IPS-18a (cell line): ENCODE results near the gene IL17RC.
A peak's percentile ranks its signal among the peaks of the same experiment; 100 is the strongest.

Source experiments
- H3K27ac ChIP-seq: one replicate; pipeline ENCODE4 v1.5.1; 2013; ENCODE audit warnings: low read length
- H3K27me3 ChIP-seq: one replicate; pipeline ENCODE4 v1.6.1; 2013; ENCODE audit warnings: mild to moderate bottlenecking, low read length; ENCODE audit not compliant: control insufficient read depth, insufficient read depth
- H3K36me3 ChIP-seq: one replicate; pipeline ENCODE4 v1.6.1; 2013; ENCODE audit warnings: low read depth, low read length; ENCODE audit not compliant: control insufficient read depth
- H3K4me1 ChIP-seq: one replicate; pipeline ENCODE4 v1.6.1; 2013; ENCODE audit warnings: low read depth, low read length; ENCODE audit not compliant: control insufficient read depth
- H3K4me3 ChIP-seq: one replicate; pipeline ENCODE4 v1.5.1; 2013; ENCODE audit warnings: low read length
- H3K9ac ChIP-seq: one replicate; pipeline ENCODE4 v1.6.1; 2013; ENCODE audit warnings: mild to moderate bottlenecking, low read length, moderate library complexity
- H3K9me3 ChIP-seq: one replicate; pipeline ENCODE4 v1.6.1; 2013; ENCODE audit warnings: low read depth, low read length; ENCODE audit not compliant: control insufficient read depth

The IL17RC gene

DNA sequence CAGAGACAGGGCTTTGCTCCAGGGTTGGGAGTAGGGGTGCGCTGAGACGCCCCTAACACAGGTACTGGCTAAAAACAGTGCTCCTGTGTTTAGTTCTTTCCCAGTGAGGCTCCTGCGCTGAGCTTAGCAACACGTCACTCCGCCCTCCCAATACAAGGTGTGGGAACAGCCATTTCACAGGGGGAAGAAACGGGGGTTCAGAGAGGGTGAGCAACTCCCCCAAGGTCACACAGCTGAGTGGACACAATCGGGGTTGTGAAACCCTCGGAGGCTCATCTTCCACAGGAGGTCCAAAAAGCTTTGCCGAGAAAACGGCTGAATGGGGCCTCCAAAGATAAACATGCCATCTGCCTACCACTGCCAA is 34.7 kb downstream of the IL17RC start:
- H3K27me3 ChIP-seq = peaks cover 12% of the 10 kb centered on the region
- no peaks in the 10 kb centered on the region for H3K9me3 ChIP-seq
- peak overlapping the region; percentile 33 for H3K9ac ChIP-seq
- H3K27ac ChIP-seq = no peak overlapping the region
- peaks cover 3% of the 10 kb centered on the region for H3K36me3 ChIP-seq
- H3K4me1 ChIP-seq = peaks cover 16% of the 10 kb centered on the region
- H3K4me3 ChIP-seq = peak overlapping the region; percentile 78

DNA sequence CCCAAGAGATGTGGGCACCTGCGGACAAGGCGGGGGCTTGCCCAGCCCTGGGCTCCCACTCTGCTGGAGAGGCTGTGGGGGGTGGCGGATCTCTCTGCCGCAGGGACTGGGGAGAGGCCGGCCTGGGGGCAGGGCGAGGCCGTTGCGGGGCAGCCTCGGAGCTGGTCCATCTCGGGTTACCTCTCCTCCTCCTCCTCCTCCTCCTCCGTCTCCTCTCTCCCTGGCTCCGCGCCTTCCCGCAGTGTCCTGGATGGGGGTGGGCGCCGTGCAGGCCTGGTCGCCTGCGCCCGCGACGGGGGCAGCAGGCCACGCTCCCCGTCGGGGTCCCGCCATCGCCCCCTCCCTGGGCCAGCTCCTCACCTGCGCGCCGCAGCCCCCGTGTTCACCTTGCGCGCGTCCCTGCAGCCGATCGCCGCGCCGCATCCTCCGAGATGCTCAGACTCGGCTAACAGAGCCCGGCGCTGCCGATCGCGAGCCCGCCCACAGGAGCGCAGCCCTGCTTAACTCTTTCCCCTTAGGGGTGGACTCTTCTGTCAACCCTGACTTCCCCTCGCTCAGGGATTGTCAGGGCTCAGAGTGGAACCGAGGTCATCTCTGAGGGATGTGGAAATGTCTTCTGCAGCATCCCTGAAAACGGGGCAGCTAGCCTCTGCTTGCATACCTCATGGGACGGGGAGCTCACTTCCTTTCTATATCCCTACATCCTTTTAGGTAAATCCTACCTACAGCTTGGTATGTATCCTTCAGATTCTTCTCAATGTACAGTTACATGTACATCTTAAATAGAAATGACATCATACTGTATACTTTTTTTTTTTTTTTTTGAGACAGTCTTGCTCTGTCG is 35.3 kb downstream of the IL17RC start, which contains the start of gene PRRT3:
Gene PRRT3 (minus strand): TSS at position 447 of the 844 bp plus-strand sequence. CDS start 2,293 bp downstream, outside the sequence.
- Histone ChIP-seq H3K9ac (peak within 1 kb of the TSS; percentile 33), H3K4me1 (peaks cover 16% of the 10 kb centered on the region), H3K4me3 (peak within 1 kb of the TSS; percentile 78), H3K27ac (no peak within 1 kb of the TSS), H3K9me3 (no peaks in the 10 kb centered on the region), H3K27me3 (peaks cover 12% of the 10 kb centered on the region), H3K36me3 (peaks cover 3% of the 10 kb centered on the region)

DNA sequence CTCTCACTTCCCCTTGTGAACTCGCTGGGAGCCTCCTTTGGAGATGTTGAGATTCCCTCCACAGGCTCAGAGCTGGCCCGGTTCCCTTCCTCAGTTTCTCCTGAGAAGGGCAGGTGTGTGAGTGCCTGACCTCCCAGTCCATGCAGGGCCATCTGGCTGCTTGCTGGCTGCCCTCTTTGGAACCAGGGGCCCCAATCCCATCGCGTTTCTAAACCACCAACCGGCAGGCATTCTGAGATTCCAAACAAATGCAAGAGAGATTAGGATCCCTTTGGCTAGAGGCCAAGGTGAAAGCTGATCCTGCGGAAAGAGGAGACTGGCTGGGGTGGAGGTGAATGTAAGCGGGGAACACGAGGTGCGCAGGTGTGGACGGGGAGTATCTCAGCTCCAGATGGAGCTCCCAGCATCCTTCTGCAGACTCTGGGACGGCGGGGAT is 38.2 kb downstream of the IL17RC start:
- Histone ChIP-seq H3K9me3 (no peaks in the 10 kb centered on the region), H3K4me1 (peaks cover 16% of the 10 kb centered on the region), H3K36me3 (no peaks in the 10 kb centered on the region), H3K27me3 (peaks cover 12% of the 10 kb centered on the region), H3K4me3 (no peak overlapping the region), H3K27ac (no peak overlapping the region), H3K9ac (no peak overlapping the region)

DNA sequence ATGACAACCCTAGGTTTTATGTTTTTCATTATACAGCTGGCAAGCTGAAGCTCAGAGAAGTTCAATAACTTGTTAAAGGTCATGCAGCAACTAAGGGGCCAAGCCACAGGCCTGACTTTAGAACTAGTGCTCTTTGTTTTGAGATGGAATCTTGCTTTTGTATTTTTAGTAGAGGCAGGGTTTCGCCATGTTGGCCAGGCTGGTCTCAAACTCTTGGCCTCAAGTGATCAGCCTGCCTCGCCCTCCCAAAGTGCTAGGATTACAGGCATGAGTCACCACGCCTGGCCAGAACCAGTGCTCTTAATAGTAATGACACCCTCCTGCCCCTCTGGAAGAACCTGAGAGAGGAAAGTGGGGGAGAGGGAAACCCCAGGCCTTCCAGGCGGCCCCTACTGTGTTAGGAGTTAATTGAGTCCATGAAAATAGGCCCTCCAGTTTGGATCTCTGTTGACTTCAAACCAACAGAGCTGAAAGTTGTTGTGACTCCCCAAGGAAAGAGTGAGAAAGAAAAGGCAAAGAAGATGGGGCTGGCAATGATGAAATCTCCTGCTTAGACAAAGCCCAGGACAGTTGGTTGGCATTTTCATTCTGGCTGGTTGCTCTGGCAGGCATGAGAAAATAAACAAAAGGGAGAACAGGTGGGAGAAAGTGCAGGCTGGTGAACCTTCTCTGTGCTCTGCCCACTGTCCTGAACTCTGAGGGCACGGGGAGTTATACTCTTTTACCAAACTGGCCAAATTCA is 38.9 kb downstream of the IL17RC start:
- Histone ChIP-seq H3K27ac (no peak overlapping the region), H3K27me3 (peaks cover 12% of the 10 kb centered on the region), H3K4me3 (no peak overlapping the region), H3K4me1 (peaks cover 16% of the 10 kb centered on the region), H3K9ac (no peak overlapping the region), H3K9me3 (no peaks in the 10 kb centered on the region), H3K36me3 (no peaks in the 10 kb centered on the region)

DNA sequence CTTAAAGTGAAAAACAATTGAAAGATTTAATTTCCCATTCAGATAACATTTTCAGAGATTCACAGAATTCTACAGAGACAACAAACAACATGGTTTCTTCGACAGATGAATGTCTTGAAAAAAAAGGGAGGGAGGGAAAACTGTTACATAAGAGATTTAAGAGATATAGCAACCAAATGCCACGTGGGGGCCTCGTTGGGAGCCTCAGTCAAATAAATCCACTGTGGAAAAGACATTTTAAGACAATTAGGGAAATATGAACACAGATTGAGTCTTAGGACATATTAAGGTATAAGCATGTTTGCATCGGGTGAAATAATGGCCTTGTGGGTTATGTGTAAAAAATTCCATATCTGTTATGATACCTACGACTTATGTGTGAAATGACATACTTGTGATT is 40.3 kb downstream of the IL17RC start:
- Histone ChIP-seq H3K4me1 (peaks cover 16% of the 10 kb centered on the region), H3K9ac (no peak overlapping the region), H3K9me3 (no peaks in the 10 kb centered on the region), H3K4me3 (no peak overlapping the region), H3K36me3 (no peaks in the 10 kb centered on the region), H3K27ac (no peak overlapping the region), H3K27me3 (peaks cover 12% of the 10 kb centered on the region)

DNA sequence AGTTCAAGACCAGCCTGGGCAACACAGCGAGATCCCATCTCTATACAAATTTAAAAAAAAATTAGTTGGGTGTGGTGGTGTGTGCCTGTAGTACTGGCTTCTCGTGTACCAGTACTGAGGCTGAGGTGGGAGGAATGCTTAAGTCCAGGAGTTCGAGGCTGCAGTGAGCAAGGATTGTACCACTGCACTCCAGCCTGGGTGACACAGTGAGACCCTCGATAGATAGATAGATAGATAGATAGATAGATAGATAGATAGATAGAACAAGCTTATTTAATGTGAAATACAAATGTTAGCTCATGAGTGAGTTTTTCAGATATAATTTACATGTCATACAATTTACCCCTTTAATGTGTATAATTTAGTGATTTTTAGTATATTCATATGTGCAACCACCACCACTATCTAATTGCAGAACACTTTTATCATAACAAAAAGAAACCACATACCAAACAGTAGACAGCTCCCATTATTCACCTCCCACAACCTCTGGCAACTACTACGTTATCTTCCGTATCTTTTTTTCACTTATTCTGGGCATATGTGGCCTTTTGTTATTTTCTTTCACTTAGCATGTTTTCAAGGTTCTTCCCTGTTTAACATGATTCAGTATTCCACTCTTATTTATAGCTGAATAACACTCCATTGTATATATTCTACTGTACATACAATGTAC is 48.4 kb downstream of the IL17RC start:
- no peak overlapping the region for H3K4me3 ChIP-seq
- H3K27ac ChIP-seq = no peak overlapping the region
- no peaks in the 10 kb centered on the region for H3K9me3 ChIP-seq
- H3K36me3 ChIP-seq = peaks cover 18% of the 10 kb centered on the region
- no peak overlapping the region for H3K9ac ChIP-seq
- no peaks in the 10 kb centered on the region for H3K27me3 ChIP-seq
- no peaks in the 10 kb centered on the region for H3K4me1 ChIP-seq

DNA sequence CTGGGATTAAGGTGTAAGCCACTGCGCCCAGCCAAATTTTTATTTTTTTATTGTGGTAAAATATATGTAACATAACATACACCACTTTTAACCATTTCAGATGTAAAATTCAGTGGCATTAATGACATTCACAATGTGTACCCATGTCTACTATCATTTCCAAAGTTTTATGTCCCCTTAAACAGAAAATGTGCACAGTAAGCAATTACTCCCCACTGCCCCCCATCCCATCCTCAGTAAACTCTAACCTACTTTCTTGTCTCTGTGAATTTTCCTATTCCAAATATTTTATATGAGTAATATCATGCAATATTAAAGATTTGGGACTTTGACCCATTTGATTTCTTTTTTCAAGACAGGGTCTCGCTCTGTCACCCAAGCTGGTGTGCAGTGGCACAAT is 49.9 kb downstream of the IL17RC start:
- H3K36me3 ChIP-seq = peaks cover 31% of the 10 kb centered on the region
- no peaks in the 10 kb centered on the region for H3K4me1 ChIP-seq

DNA sequence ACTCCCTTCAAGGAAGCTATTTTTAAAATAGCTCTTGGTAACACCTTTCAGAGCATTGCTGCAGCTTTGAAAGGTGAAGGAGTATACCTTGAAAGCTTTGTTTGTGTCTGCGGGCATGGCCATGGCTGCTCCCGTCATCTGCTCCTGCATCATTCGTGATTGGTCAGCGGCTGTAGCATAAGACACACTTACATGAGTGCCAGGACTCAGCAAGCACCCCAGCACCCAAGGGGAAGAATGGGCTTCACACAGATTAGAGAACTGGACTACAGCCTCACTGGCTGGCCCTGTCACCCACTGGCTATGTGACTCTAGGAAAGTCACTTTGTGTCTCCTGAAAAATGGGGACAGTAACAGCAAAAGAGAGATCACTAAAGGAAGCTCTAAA is 52.7 kb downstream of the IL17RC start:
- Histone ChIP-seq H3K27me3 (no peaks in the 10 kb centered on the region), H3K9ac (no peak overlapping the region), H3K4me3 (no peak overlapping the region), H3K27ac (no peak overlapping the region), H3K9me3 (no peaks in the 10 kb centered on the region), H3K36me3 (peaks cover 45% of the 10 kb centered on the region), H3K4me1 (no peaks in the 10 kb centered on the region)

More for the DNA sequence above, 49.9 kb downstream of the IL17RC start:
- Histone ChIP-seq H3K27me3 (no peaks in the 10 kb centered on the region), H3K4me3 (no peak overlapping the region), H3K9me3 (no peaks in the 10 kb centered on the region), H3K27ac (no peak overlapping the region), H3K9ac (no peak overlapping the region)

DNA sequence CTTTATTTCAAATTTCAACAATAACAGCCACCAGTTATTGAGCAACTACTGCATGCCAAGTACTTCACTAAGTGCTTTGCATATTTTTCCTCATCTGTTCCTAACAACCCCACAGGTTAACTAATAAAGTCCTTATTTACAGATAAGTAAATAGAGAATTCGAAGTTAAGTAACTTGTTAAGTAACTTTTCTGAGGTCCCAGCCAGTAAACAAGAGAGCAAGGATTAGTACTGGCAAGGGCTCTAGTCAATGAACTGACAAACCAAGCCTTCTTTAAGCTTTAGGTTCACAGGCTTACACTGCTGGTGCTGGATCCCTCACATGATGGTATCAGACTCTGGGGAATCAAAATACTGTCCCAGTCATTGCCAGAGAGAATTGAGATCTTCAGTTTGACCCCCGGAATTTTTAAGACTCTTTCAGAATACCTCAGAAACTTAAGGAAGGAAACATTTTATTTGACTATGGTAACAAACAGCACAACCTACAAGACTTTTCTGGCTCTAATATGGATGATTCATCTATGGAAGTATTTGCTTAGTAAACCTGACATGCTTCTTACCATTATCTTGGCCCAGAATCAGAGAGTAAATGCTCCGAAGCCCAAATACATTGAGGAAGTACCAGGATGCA is 53.2 kb downstream of the IL17RC start:
- Histone ChIP-seq H3K27ac (no peak overlapping the region), H3K36me3 (peaks cover 45% of the 10 kb centered on the region), H3K9ac (no peak overlapping the region), H3K27me3 (no peaks in the 10 kb centered on the region), H3K4me1 (no peaks in the 10 kb centered on the region), H3K4me3 (no peak overlapping the region), H3K9me3 (no peaks in the 10 kb centered on the region)

DNA sequence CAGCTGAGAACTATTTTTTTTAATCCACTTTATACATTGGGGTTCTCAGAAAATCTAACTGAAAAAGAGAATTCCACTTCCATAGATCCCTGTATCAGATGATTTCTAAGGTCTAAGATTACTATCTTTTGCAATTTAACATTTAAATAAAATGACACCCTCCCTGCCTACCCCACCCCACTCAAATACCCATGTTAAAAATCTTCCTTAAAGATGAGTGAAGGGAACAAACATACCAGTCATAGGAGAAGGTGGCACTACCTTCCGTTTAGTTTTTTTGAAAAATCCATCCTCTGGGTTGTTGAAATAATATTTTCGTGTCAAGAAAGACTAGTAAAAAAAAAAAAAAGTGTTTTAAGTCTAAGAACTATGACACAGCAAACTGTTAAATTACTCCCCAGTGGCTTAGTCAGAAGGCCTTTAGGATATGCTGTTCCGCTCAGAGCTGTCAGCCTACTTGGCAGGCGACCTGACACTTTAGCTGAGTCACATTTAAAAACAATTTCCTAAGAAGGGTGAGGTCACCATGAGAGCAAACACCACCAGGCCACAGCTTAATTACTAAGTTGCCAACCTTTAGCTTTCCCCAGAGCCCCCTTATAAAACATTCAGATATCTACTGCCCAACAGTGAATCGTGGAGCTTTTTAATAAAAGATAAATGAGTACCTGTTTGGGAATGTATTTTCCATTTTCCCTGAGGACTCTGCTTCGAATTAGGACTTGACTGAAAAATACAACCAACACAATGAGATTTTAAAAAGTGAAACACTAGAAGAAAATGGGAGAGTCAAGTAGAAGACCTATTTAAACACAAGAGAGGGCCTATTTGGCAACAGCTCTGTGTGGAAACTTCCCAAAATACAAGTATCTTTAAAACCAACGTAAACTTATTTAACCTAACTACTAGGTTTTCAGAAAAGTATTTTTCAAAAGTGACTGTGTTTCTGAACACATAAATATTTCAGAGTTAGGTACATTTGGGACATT is 60.1 kb downstream of the IL17RC start:
- Histone ChIP-seq H3K36me3 (peaks cover 31% of the 10 kb centered on the region), H3K4me3 (no peak overlapping the region), H3K4me1 (no peaks in the 10 kb centered on the region), H3K9ac (no peak overlapping the region), H3K27ac (no peak overlapping the region), H3K27me3 (no peaks in the 10 kb centered on the region), H3K9me3 (no peaks in the 10 kb centered on the region)
